DMS153 (cell line): Measurements from ENCODE around the gene SLC25A2.

Experiments used
- DNase-seq: peaks from one replicate; lab custom pipeline; 2025; lab: John Stamatoyannopoulos, UW

The SLC25A2 gene

DNA sequence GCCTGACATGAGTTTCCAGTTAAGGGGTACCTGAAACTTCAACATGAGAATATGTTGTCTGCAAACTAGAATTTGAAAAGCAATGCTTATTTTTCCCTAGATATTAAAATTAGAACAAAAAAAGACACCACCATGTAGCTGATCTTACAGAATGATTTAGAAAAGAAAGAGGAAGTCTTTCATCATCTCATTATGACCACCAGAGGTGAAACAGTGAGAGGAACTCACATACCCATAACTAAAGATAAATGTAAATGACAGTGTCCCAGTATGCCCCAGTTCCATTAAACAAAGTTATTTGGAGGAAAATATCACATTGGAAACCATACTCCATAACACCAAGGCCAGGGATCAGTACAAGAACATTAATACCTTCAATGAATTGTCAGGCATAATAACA lies 9.9 kb upstream of the SLC25A2 start:
- no peak for DNase-seq

- DNase-seq = no peak
Measured at GRCh38 chr5:141306630-141307029, 2.8 kb upstream of the SLC25A2 start.

GRCh38 chr5:141298376-141298775 lies 5.5 kb downstream of the SLC25A2 start:
- no peak for DNase-seq

DNA sequence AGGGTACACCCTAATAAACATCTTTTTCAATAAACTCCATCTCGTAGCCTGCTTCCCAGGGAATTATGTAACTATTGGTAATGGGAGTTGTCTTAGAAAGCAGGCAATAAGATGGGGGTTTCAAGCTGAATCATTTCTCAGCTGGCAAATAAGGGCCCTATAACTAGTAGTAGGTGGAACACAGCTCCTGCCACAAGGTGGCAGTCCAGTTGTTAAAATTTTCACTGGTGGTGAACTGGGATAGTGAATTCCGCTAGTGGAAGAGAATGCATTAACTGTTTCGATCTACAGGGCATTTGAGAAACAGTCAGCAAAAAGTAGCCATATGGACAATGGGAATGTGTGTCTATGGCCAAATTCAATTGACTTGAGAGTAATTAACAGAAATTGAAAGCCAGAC lies 30.9 kb downstream of the SLC25A2 start:
- DNase-seq = no peak

DNA sequence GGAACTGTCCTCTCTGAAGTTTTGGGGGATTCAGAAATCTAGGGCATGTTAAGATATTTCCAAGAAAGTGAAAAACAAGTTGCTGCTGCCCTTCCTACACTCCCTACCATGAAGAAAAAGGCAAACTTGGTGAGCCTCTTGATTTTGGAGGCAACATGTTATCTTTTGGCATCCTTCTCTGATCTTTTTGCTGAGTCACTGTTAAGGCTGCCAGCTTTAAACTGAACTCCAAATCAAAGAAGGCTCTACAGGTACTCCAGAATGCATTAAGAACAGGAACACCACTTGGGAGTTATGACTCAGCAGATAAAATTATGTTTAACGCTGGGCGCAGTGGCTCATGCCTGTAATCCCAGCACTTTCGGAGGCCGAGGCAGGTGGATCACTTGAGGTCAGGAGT lies 34.7 kb downstream of the SLC25A2 start:
- DNase-seq = no peak

DNA sequence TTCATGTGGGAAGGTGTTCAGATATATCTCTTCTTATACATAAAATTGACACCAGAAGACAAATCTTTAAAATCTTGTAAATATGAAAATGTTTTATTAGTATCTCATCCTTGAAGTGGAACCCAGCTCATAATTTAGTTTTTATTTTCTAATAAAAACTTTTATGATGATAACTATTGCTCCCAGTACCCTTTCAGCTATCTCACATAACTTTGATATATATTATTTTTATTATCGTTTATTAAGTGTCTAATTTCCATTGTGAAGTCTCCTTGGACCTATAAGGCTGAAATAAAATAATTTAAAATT lies 42.7 kb downstream of the SLC25A2 start:
- DNase-seq = no peak

DNA sequence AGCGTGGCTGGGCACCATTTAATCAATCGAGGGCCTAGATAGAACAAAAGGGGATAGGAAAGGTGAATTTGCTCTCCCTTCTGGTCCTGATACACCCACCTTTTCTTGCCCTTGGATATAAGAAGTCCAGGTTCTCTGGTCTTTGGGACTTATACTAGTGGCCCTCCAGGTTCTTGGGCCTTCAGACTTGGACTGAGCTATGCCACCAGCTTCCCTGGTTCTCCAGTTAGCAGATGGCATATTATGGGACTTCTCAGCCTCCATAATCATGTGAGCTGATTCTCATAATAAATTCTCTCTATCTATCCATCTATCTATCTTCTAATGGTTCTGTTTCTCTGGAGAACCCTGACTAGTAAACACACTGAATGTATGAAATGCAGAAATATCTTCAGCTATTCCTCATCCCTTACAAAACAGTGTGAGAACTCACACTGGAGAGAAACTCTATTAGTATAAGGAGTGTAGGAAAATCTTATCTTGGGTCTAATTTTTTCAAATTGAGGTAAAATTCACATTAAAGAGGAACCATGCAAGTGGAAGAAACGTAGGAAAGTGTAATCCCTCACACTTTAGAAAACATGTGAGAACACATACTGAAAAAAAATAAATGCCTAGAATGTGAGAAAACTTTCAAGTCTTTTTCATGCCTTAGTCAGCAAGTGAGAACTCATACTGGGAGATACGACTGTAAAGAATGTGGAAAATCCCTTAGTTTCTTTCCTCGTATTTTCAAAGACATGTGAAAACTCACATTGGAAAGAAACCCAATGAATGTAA lies 43.2 kb downstream of the SLC25A2 start:
- DNase-seq = no peak

- DNase-seq = no peak
Measured at GRCh38 chr5:141258948-141259347, 44.9 kb downstream of the SLC25A2 start.

GRCh38 chr5:141258464-141258863 lies 45.4 kb downstream of the SLC25A2 start:
- DNase-seq = no peak
